Suppressor macrophage (primary cell): ENCODE results near the gene TMC4.
"Not testable (repeated sequence)": the region's sequence is repeated elsewhere in the genome, so short reads cannot be mapped to it uniquely, and the experiment has no call there.

Experiments
- DNase-seq, 4 experiments: peaks; one replicate each; pipeline ENCODE4 v3.0.0-alpha.2; 2020 to 2022

The TMC4 gene

DNA sequence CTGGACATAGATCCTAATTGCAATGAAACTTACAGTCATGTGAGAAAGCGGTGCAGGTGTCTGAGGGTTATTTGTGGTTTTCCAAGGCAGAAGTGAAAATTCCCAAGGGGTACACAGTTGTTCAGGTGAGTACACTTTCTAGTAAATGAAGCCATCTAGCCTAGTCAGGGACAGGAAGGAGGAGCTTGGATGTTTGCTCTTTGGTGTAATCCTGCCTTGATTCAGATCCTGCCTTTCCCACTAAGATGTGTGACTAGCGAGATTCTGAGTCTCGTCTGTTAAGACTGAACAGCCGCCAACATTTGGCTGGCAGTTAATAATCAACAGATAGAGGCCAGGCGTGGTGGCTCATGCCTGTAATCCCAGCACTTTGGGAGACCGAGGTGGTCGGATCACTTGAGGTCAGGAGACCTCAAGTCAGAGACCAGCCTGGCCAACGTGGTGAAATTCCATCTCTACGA is 30.2 kb upstream of the TMC4 start:
- DNase-seq, result no peak

DNA sequence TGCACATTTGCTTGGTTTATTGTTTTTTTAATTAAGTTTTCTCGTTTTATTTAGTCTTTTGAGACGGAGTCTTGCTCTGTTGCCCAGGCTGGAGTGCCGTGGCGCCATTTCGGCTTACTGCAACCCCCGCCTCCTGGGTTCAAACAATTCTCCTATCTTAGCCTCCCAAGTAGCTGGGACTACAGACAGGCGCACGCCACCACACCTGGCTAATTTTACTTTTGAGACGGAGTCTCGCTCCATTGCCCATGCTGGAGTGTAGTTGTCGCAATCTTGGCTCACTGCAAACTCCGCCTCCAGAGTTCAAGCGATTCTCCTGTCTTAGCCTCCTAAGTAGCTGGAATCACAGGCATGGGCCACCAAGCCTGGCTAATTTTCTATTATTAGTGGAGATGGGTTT is 29.0 kb upstream of the TMC4 start:
- peak in 1 of 4 experiments; percentile 38 for DNase-seq

DNA sequence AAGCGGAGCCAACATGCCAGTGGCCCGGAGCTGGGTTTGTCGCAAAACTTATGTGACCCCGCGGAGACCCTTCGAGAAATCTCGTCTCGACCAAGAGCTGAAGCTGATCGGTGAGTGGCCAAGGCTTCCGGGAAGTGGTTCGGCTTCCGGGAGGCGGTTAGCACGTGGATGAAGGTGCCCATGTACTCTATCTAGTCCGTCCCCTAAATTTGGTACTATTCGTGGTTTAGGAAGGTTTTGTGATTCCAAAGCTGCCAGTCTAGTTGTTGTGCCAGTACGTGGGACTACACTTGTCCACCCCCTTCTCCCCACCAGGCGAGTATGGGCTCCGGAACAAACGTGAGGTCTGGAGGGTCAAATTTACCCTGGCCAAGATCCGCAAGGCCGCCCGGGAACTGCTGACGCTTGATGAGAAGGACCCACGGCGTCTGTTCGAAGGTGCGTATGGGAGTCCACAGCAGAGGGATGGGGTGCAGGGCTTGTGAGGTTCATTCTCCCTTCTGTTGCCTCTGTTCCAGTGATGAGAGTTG is 28.3 kb upstream of the TMC4 start:
- DNase-seq, result no peak

DNA sequence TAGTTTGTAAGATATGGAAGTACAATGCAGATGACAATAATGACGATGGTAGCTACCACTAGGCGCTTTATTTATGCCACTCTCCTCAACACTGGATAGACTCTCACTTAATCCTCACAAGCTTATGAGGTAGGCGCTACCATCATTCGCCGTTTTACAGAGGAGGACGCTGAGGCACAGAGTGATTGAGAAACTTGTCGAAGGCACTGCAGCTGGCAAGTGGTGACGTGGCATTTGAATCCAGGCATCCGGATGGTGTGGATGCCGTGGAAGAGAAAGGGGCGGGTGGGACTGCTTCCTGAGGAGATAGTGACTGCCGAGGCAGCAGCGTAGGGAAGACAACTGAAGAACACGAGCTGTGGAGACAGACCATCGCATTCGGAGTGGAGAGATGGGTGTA is 26.4 kb upstream of the TMC4 start:
- DNase-seq, result no peak

DNA sequence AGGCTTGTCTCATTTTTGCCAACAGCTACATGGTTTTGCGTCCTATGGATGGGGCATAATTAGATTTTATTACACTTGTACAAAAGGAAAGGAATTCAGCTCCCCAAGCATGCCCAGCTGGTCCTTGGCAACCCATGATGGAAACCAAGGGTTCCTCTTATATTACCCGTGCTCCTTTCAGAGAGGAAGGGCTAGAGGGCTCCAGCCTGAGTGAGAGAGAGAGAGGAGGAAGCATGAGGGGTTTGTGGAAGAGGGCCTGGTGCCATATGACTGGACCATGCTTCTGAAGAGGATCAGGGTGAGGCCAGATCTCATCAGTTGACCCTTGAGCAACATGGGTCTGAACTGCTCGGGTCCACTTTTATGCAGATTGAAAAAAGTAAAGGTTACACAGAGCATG is 24.2 kb upstream of the TMC4 start:
- DNase-seq, result peak in 3 of 4 experiments; percentile 58 to 72 (median 65)

DNA sequence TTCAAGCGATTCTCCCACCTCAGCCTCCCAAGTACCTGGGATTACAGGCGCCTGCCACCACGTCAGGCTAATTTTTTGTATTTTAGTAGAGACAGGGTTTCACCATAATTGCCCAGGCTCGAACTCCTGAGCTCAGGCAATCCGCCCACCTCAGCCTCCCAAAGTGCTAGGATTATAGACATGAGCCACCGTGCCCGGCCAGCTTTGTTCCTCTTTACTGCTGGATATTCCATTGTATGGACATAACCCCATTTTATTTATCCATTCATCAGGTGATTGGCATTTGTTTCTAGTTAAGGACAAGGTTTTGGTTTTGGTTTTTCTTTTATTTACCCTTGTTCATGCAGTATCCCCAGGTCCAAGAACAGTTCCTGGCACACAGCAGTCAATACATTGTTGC is 23.6 kb upstream of the TMC4 start:
- DNase-seq, result peak in 1 of 4 experiments; percentile 62

DNA sequence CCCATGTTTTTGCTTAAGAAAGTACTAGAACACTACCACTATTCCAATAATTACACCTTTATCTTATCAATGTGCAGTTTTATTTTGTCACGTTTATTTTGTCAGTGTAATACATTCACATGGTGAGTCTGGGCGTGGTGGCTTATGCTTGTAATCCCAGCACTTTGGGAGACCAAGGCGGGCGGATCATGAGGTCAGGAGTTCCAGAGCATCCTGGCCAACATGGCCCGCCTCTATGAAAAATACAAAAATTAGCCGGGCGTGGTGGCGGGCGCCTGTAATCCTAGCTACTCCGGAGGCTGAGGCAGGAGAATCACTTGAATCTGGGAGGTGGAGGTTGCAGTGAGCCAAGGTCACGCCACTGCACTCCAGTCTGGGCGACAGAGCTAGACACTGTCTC is 21.5 kb upstream of the TMC4 start:
- DNase-seq, result not testable (repeated sequence)

DNA sequence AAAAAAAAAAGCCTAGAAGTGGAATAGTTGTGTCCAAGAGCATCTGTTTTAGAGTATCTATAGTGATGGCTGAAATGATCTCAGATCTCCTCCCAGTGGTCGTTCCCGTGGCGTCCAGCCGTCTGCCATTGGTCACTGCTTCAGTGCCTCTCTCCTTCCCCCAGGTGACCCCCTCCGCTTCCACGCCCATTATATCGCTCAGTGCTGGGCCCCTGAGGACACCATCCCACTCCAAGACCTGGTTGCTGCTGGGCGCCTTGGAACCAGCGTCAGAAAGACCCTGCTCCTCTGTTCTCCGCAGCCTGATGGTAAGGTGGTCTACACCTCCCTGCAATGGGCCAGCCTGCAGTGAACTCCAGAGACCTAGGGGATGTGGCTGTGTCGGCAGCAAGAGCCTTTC is 20.1 kb upstream of the TMC4 start:
- DNase-seq, result no peak

DNA sequence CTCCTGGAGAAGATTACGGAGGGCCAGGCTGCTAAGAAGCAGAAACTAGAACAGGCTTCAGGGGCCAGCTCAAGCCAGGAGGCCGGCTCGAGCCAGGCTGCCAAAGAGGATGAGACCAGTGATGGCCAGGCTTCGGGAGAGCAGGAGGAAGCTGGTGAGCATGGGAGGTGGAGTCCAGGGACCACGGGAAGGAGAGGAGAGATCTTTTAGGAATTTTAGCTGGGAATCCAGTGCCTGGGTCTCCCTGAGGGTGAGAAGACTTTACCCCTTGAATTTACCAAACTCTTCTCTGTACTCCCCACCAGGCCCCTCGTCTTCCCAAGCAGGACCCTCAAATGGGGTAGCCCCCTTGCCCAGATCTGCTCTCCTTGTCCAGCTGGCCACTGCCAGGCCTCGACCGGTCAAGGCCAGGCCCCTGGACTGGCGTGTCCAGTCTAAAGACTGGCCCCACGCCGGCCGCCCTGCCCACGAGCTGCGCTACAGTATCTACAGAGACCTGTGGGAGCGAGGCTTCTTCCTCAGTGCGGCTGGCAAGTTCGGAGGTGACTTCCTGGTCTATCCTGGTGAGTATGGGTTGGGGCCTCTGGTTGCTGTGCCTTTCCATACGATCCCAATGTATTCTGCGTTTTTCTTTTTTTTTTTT is 19.0 kb upstream of the TMC4 start:
- peak in 2 of 4 experiments; percentile 28 to 42 for DNase-seq

DNA sequence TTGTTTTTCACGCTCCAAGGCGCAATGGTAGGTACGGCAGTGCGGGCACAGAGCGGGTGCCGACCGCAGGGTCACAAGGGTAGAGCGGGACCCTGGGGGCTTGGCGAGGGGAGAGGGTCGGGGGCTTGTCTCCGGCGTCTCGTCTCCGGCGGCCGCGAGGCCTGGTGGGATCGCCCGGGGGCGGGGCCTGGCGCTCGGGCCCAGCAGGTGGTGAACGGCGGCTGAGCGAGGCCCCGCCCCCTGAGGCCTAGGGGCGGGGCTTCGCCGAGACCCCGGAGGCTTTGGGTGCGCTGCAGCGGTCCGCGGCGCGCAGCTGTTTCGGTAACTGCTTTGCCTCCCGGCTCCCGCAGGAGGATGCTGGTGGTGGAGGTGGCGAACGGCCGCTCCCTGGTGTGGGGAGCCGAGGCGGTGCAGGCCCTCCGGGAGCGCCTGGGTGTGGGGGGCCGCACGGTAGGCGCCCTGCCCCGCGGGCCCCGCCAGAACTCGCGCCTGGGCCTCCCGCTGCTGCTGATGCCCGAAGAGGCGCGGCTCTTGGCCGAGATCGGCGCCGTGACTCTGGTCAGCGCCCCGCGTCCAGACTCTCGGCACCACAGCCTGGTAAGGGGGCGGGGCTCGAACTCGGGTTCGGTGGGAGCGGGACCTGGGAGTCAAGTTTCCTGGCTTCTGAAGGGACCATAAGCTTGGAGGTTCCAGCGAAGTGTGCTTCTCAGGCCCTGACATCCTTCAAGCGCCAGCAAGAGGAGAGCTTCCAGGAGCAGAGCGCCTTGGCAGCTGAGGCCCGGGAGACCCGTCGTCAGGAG is 18.3 kb upstream of the TMC4 start, which contains the start of gene TSEN34:
Gene TSEN34, plus strand, starts transcription at position 298 of the 800 bp plus-strand sequence. Its CDS starts 57 bp downstream, at position 355.
- DNase-seq, result peak; percentile 89 to 97 (median 94)

DNA sequence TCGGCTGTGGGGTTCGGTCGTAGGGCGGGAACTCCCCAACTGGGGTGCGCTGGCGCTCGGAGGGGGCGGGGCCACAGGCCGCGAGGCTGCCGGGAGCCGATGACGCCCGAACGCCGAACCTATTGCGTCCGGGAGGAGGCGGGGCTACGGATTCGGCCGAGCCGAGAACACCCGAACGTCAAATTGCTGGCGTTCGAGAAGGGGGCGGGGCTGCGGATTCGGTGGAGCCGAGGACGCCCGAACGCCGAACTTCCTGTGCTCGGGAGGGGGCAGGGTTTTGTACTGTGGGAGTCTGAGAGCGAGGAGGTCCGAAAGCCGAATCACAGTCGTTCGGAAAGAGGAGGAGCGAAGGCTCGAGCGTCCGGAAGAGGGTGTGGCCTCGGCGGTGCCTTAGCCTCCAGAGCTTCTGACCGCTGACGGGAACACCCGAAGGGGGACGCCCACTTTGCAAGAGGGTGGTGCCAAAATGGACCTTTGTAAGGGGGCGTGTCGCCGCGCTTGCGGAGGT is 17.6 kb upstream of the TMC4 start:
- DNase-seq, result peak; percentile 100

DNA sequence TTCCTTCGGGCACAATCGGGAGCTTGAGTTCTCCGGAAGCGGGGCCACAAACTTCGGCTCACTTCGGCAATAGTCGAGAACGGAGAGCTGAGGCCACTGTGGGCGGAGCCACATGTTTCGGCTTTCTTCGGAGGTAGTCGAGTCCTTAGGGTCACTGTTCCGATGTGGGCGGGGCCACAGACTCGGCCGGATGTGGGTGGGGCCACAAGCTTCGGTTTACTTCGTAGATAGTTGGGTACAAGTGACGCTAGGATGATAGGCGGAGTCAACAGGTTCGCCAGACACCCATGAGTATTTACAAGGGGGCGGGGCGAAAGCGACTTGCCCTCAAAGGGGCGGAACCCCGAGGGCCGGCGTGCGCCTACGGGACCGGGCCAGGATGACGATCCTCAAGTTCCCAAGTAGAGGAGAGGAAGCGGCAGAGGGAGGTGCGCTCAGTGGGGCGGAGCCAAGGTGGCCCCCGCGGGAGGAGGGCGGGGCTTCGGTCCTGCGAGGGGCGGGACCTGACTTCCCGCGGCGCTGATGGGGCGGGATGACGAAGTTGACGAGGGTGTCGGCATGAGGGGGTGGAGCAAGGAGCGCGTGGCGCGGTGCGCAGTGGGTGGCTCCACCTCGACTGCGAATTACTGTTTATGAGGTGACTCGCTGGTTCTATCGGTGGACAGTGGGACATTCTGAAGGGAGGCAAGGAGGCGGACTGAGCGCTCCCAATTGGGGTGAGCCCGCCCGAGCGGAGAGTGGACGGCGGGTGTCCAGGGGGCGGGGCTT is 17.0 kb upstream of the TMC4 start:
- DNase-seq, result peak; percentile 100

DNA sequence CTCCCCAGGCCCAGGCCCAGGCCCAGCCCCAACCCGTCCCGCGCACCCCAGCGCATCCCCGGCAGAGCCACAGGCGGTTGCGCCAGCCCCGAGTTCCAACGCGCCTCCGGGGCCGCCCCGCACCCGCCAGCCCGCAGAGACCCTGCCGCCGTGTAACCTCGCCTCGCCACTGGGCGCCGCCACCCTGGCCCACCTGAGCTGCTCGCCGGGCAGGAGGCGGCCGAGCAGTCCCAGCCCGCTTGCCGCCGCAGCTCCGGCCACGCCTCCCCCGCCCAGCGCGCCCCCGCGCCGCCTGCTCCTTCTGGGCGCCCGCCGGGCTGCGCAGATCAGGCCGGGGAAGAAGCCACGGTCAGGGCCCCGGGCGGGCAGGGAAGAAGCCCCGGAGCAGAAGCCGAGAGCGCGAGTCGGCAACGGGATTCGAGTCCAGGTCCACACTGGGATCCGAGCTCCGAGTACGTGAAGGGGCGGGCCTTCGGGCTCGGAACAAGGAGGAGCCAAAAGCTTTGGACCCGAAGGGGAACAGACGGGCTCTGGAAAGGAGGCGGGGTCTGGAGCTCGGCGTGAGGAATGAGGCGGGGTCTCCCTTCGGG is 16.3 kb upstream of the TMC4 start, which contains the start of gene MBOAT7:
Gene MBOAT7, minus strand, starts transcription at position 436 of the 590 bp plus-strand sequence. CDS start 1,072 bp downstream, outside the sequence.
- DNase-seq, result no peak

DNA sequence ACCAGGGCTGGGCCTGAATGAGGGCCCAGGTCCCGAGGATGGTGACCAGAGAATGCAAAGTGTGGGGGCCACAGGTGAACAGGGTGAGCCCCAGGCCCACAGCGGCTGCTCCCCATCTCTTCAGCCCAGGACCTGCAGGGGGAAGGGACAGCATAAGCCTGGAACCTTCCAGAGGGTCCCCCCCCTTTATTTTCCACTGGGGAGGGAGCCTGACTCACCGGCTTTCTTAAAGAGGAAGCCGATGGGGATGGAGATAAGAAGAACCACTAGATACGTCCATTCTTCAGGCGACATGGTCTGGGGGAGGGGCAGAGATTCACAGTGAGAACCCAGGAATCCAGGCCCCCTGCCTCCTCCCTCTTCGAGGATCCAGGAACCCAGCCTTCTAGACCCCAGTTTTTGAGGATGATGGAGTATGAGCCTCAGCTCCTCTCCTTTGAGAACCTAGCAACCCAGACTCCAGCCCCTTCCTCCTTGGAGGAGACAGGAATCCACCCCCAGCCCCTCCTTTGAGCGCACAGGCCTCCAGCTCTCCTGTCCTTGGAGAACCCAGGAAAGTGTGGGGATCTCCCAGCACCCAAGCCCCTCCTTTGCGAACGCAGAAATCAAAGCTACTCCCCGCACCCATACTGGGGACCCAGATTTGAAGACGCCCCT is 15.4 kb upstream of the TMC4 start:
- DNase-seq, result peak in 2 of 4 experiments; percentile 35 to 43

DNA sequence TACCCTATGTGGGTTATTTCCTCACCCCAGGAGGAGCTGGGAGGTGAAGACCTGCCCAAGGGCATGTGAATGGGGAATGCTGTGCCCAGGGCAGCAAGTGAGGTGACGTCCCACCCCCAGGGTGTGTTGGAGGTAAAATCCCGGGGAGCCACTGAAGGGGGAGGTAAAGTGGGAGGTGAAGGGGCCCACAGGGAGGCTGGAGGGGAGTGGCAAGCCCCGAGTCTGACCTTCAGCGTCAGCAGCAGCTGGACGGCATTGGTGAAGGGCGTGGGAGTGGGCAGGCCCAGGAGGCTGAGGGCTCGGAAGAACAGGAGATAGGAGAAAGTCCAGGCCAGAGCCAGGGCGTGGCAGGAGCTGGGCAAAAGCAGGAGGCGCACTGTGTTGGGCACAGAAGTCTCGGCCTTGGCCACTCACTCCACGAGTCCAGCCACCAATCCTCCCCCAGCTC is 14.0 kb upstream of the TMC4 start:
- DNase-seq, result no peak

DNA sequence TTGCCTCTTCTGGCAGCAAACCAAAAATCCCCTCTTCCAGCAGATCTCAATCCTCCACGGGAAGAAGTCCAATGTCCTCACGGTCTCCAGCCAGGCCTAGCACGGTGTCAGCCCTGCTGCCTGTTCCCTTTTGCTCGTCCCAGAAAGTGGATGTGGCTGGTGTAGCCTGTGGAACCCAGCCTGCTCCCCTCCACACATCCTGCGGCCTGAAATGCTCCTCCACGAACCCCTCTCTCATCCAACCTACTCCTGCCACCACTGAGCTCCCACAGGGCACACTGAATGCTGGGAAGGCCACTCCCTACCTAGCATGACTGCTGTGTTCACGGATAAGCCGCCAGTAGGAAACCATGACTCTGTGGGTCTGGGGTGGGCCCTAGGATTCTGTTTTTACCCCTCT is 13.4 kb upstream of the TMC4 start:
- no peak for DNase-seq

DNA sequence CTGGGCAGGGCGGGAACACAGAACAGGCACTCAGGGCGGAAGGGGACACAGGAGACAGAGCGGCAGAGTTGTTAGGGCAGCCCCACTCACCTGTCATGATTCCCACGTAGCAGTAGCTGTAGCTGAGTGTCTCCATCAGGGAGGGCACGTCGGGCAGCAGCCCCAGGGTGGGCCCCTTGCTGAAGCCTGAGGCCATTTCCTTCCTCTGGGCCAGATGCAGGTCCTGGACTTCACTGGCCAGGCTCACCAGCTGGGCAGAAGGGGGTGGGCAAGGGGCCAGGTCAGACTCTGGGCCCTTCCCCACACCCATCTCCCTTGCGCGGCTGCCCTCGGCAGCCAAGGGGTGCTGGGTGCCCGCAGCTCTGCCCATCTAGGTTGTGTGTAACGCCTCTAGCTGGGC is 10.5 kb upstream of the TMC4 start:
- no peak for DNase-seq

DNA sequence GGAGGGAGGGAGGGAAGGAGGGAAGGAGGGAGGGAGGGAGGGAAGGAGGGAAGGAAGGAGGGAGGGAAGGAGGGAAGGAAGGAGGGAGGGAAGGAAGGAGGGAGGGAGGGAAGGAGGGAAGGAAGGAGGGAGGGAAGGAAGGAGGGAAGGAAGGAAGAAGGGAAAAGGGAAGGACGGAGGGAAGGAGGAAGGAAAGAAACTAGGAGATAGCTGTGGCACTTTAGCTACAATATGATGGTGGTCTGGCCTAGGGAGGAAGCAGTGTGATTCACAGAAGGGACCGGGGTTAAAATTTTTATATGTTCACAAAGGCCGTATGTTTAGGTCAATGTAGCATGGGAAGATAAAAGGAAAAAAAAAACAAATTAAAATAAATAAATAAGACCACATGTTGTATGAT is 8.9 kb upstream of the TMC4 start:
- not testable (repeated sequence) for DNase-seq

DNA sequence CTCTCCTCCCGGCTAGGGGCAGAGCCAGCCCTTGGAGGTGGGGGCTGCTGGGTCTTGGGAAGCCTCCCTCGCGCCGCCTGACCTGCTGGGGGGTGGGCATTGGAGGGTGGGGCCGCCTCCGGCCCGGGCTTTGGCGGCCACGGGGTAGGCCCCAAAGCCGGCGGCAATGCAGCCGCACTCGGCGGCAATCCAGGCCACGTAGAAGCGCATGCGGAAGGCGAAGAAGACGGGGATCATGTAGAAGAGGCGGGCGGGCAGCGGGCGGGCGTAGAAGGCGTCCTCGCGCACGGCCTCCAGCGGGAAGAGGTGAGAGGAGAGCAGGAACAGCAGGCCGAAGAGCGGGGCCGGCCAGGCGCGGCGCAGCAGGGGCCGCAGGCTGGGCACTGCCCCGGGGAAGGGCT is 7.7 kb upstream of the TMC4 start:
- DNase-seq, result no peak

DNA sequence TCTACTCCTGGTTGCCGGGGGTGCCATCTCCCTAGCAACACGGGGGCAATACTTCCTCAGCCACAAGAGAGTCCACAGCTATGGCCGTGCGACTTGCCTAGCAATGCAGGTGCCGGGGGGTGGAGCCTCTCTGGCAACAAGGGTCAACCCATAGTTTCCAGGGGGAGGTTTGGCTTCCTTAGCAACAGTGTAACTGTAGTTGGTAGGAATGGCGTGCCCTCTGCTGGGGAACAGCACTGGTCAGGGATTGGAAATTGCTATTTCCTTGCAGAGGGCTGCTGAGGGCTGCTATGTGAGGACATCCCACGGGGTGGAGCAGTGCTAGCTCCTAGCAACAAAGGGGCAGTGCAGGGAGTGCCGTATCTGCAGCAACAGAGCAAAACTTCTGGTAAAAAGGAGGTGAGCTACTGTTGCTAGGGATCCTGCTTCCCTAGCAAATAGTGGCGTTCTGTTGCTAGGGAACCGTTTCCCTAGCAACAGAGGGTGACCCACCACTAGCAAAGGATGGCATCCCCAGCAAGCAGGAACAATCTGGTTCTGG is 7.0 kb upstream of the TMC4 start:
- peak in 3 of 4 experiments; percentile 39 to 43 (median 40) for DNase-seq

DNA sequence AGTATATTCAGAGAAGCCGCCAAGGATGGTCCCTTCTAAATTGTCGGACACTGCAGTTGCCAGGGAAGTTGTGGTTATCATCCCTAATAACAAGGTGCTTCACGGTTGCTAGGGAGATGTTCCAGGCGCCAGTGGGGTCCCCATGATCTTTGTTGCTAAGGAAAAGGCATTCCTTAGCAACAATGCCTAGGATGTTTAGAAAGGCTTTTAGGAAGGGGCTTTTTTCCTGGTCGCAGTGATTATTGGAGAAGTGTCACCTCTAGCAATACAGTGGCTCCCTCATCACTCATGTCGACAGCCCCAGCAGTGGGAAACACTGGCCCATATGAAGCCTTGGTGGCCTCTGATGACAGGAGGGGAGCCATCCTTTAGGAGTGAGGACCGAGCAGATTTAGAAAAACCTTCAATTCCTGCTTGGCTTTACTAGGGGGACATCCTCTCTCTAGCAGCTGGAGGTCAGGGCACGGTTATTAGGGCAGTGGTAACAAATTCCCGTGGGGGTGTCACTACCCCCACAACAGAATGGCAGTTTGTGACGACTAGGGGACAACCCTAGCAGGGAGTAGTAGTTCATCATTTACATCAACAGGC is 6.4 kb upstream of the TMC4 start:
- DNase-seq, result no peak
